GM12872 (cell line): ENCODE measurements around the gene TJP2.

Source experiments
- TF ChIP-seq, protein P1 (sequence below): IDR thresholded peaks from 3 replicates; pipeline ENCODE4 v1.5.1; 2011; ENCODE audit warnings: low read depth, mild to moderate bottlenecking, low read length, moderate library complexity; ENCODE audit not compliant: insufficient read depth

The TJP2 gene

DNA sequence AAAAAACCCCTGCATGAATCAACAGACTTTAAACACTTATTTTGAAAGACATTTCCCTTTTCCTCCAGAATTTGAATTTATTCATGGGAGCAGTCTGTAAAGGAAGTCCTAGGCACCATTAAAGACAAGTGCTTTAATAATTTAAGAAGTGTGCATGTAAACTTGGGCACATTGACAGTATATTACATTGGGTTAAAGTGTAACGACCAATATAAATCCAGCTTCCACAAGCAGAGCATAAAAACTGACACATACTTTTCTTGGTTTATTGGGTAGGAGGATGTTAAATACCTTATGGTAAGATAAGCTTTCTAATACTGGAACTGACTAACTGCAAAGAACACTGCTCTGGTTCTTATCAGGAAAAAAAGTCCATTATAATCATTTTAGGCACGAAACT is 149.8 kb downstream of the TJP2 start:
- TF ChIP-seq, protein P1, sequence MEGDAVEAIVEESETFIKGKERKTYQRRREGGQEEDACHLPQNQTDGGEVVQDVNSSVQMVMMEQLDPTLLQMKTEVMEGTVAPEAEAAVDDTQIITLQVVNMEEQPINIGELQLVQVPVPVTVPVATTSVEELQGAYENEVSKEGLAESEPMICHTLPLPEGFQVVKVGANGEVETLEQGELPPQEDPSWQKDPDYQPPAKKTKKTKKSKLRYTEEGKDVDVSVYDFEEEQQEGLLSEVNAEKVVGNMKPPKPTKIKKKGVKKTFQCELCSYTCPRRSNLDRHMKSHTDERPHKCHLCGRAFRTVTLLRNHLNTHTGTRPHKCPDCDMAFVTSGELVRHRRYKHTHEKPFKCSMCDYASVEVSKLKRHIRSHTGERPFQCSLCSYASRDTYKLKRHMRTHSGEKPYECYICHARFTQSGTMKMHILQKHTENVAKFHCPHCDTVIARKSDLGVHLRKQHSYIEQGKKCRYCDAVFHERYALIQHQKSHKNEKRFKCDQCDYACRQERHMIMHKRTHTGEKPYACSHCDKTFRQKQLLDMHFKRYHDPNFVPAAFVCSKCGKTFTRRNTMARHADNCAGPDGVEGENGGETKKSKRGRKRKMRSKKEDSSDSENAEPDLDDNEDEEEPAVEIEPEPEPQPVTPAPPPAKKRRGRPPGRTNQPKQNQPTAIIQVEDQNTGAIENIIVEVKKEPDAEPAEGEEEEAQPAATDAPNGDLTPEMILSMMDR: no peak
